ENCODE data around the gene PRPF19.

Gene PRPF19

DNA sequence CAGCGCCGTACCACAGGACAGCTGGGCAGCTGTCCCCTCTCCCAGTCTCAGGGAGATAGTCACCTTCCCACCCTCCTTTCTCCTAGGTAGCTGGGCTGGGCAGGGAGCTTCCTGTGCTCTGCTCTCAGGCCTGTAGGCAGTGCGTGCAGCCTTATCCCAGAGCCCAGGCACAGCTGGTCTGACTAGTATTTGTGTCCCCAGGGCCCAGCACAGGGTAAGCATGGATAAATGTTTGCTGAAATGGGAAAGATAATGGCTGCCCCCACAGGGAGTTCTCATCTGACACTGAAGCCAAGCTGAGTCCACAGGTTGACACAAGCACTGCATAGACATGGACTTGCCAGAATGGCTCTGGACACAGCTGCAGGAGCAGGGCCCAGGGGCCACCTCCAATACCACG lies 35.8 kb upstream of the PRPF19 start:
- Histone ChIP-seq H3K9ac (ENCODE audit: low read length) (no peak overlapping the region), H3K4me3 (ENCODE audit: low read length) (no peak overlapping the region), H3K4me1 (ENCODE audit: control insufficient read depth, low read depth, low read length) (no peaks in the 10 kb centered on the region), H2BK15ac (replicated peaks; ENCODE audit: low read depth) (no peak overlapping the region), H3K79me1 (ENCODE audit: low read length) (no peaks in the 10 kb centered on the region), H3K23ac (ENCODE audit: low read length) (no peak overlapping the region), H3K4me2 (ENCODE audit: low read length) (no peak overlapping the region), H2BK120ac (ENCODE audit: low read depth, low read length) (no peak overlapping the region), H3K18ac (ENCODE audit: low read length) (no peak overlapping the region), H3K27ac (ENCODE audit: low read depth, low read length) (no peak overlapping the region), H4K5ac (ENCODE audit: low read length) (no peak overlapping the region), H3K36me3 (ENCODE audit: control insufficient read depth, insufficient read depth, low read length) (no peaks in the 10 kb centered on the region), H3K27me3 (ENCODE audit: insufficient read depth, low read length, poor library complexity) (no peaks in the 10 kb centered on the region), H3K79me2 (ENCODE audit: control insufficient read depth, insufficient read depth, low read length) (no peaks in the 10 kb centered on the region), H4K8ac (ENCODE audit: low read depth, low read length) (no peak overlapping the region), H3K4ac (ENCODE audit: low read depth, low read length) (no peak overlapping the region), H2AK5ac (ENCODE audit: low read length) (no peak overlapping the region), H2BK5ac (ENCODE audit: low read length) (no peak overlapping the region), H3K56ac (ENCODE audit: low read length) (no peak overlapping the region)
- no CpG with 5 or more reads among the region's 4 CpGs for WGBS (ENCODE audit: extremely low coverage, insufficient coverage, low lambda C conversion rate)
- no peak for DNase-seq

DNA sequence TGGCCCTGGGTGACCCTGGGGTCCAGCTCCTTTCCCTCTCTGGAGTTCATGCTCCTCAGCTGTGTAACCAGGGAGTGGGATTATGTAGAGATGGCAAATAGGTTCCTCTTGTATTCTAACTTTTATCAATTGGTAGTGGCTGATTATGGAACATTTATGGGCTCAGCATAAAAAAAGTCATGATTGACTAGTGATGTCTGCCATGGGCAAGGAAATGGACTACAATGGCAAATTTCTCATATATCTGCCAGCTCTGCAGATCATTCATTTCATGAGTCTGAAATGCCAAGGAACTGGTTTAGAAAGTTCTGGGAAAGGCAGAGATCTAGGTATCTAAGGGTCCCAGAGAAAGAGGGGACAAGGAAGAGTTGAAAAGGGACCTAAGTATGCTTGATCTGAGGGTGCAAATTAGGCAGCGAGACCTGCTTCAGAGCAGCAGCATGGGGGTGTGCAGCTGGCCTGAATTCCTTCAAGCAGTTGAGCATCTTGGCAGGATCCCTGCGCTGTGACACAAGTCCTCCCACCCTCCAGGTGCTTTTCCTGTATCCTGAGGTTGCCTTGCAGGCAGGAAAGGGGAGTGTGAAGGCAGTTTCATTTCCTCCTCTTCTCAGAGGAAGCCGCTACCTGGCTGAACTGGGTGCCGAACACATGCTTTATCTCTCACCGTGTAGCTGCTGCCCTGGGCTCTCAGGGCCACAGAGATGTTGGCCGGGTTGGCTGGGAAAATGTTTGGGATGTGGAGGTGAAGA lies 35.2 kb upstream of the PRPF19 start:
- Histone ChIP-seq H3K79me1 (ENCODE audit: low read length) (no peaks in the 10 kb centered on the region), H3K4me1 (ENCODE audit: control insufficient read depth, low read depth, low read length) (no peaks in the 10 kb centered on the region), H3K4me3 (ENCODE audit: low read length) (no peak overlapping the region), H3K4me2 (ENCODE audit: low read length) (no peak overlapping the region), H3K4ac (ENCODE audit: low read depth, low read length) (no peak overlapping the region), H4K8ac (ENCODE audit: low read depth, low read length) (no peak overlapping the region), H3K56ac (ENCODE audit: low read length) (no peak overlapping the region), H3K9ac (ENCODE audit: low read length) (no peak overlapping the region), H3K36me3 (ENCODE audit: control insufficient read depth, insufficient read depth, low read length) (no peaks in the 10 kb centered on the region), H2BK120ac (ENCODE audit: low read depth, low read length) (no peak overlapping the region), H3K27me3 (ENCODE audit: insufficient read depth, low read length, poor library complexity) (no peaks in the 10 kb centered on the region), H4K5ac (ENCODE audit: low read length) (no peak overlapping the region), H2BK5ac (ENCODE audit: low read length) (no peak overlapping the region), H3K23ac (ENCODE audit: low read length) (no peak overlapping the region), H2BK15ac (replicated peaks; ENCODE audit: low read depth) (no peak overlapping the region), H3K27ac (ENCODE audit: low read depth, low read length) (no peak overlapping the region), H3K18ac (ENCODE audit: low read length) (no peak overlapping the region), H2AK5ac (ENCODE audit: low read length) (no peak overlapping the region), H3K79me2 (ENCODE audit: control insufficient read depth, insufficient read depth, low read length) (no peaks in the 10 kb centered on the region)
- DNase-seq: no peak
- WGBS (ENCODE audit: extremely low coverage, insufficient coverage, low lambda C conversion rate): no CpG with 5 or more reads among the region's 6 CpGs

DNA sequence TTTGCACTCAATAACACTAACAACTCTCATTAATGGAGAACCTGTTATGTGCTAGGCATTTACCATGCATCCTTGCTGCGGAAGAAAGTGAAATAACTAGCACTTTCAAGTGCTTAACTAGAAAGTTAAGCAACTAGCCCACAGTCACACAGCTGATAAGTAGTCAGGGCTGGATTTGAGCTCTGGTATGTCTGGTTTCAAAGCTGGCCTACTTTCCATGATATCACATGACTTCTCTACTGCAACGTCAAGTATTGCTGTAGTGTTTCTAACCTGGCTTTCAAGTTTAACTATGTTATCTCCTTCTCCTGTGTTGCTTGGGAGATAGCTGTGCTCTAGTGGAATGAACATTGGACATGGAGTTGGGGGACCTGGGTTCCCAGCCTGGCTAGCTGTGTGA lies 33.5 kb upstream of the PRPF19 start:
- Histone ChIP-seq H3K23ac (ENCODE audit: low read length) (no peak overlapping the region), H4K8ac (ENCODE audit: low read depth, low read length) (no peak overlapping the region), H3K4me1 (ENCODE audit: control insufficient read depth, low read depth, low read length) (no peaks in the 10 kb centered on the region), H3K79me2 (ENCODE audit: control insufficient read depth, insufficient read depth, low read length) (no peaks in the 10 kb centered on the region), H2BK5ac (ENCODE audit: low read length) (no peak overlapping the region), H3K36me3 (ENCODE audit: control insufficient read depth, insufficient read depth, low read length) (no peaks in the 10 kb centered on the region), H3K4ac (ENCODE audit: low read depth, low read length) (no peak overlapping the region), H3K27ac (ENCODE audit: low read depth, low read length) (no peak overlapping the region), H2AK5ac (ENCODE audit: low read length) (no peak overlapping the region), H3K27me3 (ENCODE audit: insufficient read depth, low read length, poor library complexity) (no peaks in the 10 kb centered on the region), H3K79me1 (ENCODE audit: low read length) (no peaks in the 10 kb centered on the region), H2BK120ac (ENCODE audit: low read depth, low read length) (no peak overlapping the region), H3K4me3 (ENCODE audit: low read length) (no peak overlapping the region), H3K4me2 (ENCODE audit: low read length) (no peak overlapping the region), H2BK15ac (replicated peaks; ENCODE audit: low read depth) (no peak overlapping the region), H3K9ac (ENCODE audit: low read length) (no peak overlapping the region), H3K56ac (ENCODE audit: low read length) (no peak overlapping the region), H3K18ac (ENCODE audit: low read length) (no peak overlapping the region), H4K5ac (ENCODE audit: low read length) (no peak overlapping the region)
- WGBS (ENCODE audit: extremely low coverage, insufficient coverage, low lambda C conversion rate): no CpG with 5 or more reads among the region's 2 CpGs
- no peak for DNase-seq

DNA sequence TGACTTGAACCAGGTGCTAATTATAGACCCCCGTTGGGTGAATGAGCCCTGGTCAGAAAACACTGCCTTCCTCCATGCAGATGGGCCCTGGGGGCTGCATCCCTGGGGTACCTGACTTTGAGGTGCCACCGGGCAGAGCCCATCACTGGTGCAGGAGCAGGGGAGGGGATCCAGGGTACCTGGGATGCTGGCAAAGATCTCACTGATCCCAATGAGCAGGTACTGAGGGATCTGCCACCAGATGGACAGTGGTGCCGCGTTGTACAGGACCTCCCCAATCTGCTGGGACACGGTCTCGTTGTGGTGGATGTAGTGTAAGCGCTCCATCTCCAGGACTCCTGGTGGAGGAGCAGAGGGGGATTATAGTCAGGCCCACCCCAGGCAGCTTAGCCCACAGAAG lies 32.9 kb upstream of the PRPF19 start:
- Histone ChIP-seq H3K4ac (ENCODE audit: low read depth, low read length) (no peak overlapping the region), H4K8ac (ENCODE audit: low read depth, low read length) (no peak overlapping the region), H3K79me1 (ENCODE audit: low read length) (no peaks in the 10 kb centered on the region), H3K4me3 (ENCODE audit: low read length) (no peak overlapping the region), H2BK5ac (ENCODE audit: low read length) (no peak overlapping the region), H3K56ac (ENCODE audit: low read length) (no peak overlapping the region), H2BK120ac (ENCODE audit: low read depth, low read length) (no peak overlapping the region), H3K18ac (ENCODE audit: low read length) (no peak overlapping the region), H3K36me3 (ENCODE audit: control insufficient read depth, insufficient read depth, low read length) (no peaks in the 10 kb centered on the region), H2BK15ac (replicated peaks; ENCODE audit: low read depth) (no peak overlapping the region), H3K23ac (ENCODE audit: low read length) (no peak overlapping the region), H3K4me1 (ENCODE audit: control insufficient read depth, low read depth, low read length) (no peaks in the 10 kb centered on the region), H3K79me2 (ENCODE audit: control insufficient read depth, insufficient read depth, low read length) (no peaks in the 10 kb centered on the region), H3K27me3 (ENCODE audit: insufficient read depth, low read length, poor library complexity) (no peaks in the 10 kb centered on the region), H3K4me2 (ENCODE audit: low read length) (no peak overlapping the region), H3K27ac (ENCODE audit: low read depth, low read length) (no peak overlapping the region), H3K9ac (ENCODE audit: low read length) (no peak overlapping the region), H4K5ac (ENCODE audit: low read length) (no peak overlapping the region), H2AK5ac (ENCODE audit: low read length) (no peak overlapping the region)
- WGBS (ENCODE audit: extremely low coverage, insufficient coverage, low lambda C conversion rate): no CpG with 5 or more reads among the region's 7 CpGs
- DNase-seq: no peak

DNA sequence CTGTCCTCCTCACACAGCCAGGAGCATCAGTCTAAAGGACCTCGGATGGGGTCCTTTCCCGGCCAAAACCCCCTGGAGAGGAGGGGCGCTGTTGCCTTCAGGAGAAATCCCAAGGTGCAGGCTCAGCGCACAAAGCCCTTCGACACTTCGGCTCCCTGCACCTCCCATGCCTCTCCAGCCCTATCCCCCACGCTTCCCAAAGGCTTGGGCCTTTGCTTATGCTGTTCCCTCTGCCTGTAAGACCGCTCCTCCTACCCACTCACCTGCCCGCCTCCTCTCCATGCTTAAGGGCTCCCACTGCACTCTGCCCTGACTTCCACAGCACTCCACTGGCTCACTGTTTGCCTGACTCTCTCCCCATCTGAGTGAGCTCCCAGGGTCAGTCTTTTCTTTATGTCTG lies 32.1 kb upstream of the PRPF19 start:
- no peak overlapping the region for H3K4me2 ChIP-seq (ENCODE audit: low read length)
- no peak overlapping the region for H3K9ac ChIP-seq (ENCODE audit: low read length)
- no peak overlapping the region for H2BK120ac ChIP-seq (ENCODE audit: low read depth, low read length)
- no peaks in the 10 kb centered on the region for H3K79me1 ChIP-seq (ENCODE audit: low read length)
- H3K27me3 ChIP-seq (ENCODE audit: insufficient read depth, low read length, poor library complexity): no peaks in the 10 kb centered on the region
- no peak overlapping the region for H2AK5ac ChIP-seq (ENCODE audit: low read length)
- no peak overlapping the region for H3K4ac ChIP-seq (ENCODE audit: low read depth, low read length)
- no peak for DNase-seq
- H3K56ac ChIP-seq (ENCODE audit: low read length): no peak overlapping the region
- no peak overlapping the region for H4K8ac ChIP-seq (ENCODE audit: low read depth, low read length)
- no peak overlapping the region for H3K4me3 ChIP-seq (ENCODE audit: low read length)
- H2BK5ac ChIP-seq (ENCODE audit: low read length): no peak overlapping the region
- H3K18ac ChIP-seq (ENCODE audit: low read length): no peak overlapping the region
- H3K23ac ChIP-seq (ENCODE audit: low read length): no peak overlapping the region
- no CpG with 5 or more reads among the region's 9 CpGs for WGBS (ENCODE audit: extremely low coverage, insufficient coverage, low lambda C conversion rate)
- H3K27ac ChIP-seq (ENCODE audit: low read depth, low read length): no peak overlapping the region
- no peaks in the 10 kb centered on the region for H3K79me2 ChIP-seq (ENCODE audit: control insufficient read depth, insufficient read depth, low read length)
- no peak overlapping the region for H4K5ac ChIP-seq (ENCODE audit: low read length)
- no peak overlapping the region for H2BK15ac ChIP-seq (replicated peaks; ENCODE audit: low read depth)
- H3K36me3 ChIP-seq (ENCODE audit: control insufficient read depth, insufficient read depth, low read length): no peaks in the 10 kb centered on the region
- no peaks in the 10 kb centered on the region for H3K4me1 ChIP-seq (ENCODE audit: control insufficient read depth, low read depth, low read length)

DNA sequence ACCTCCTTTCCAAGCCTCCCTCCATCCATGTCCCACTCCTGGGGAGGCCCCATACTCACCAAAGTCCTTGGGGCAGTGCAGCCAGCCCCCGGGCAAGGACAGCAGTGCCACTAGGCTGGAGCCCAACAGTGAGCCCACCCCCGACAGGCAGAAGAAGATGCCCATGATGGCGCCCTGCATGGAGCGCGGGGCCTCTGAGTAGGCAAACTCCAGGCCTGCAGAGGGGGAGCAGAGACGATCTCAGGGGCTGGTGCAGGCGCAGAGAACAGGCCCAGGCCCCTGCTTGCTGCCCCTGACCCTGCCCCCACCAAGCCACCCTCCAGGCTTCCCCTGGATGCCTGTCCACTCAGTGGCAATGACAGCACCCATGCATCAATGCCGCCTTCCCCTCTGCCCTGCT lies 31.4 kb upstream of the PRPF19 start:
- H2BK5ac ChIP-seq (ENCODE audit: low read length): no peak overlapping the region

More for the DNA sequence above, 31.4 kb upstream of the PRPF19 start:
- Histone ChIP-seq H3K9ac (ENCODE audit: low read length) (no peak overlapping the region), H3K79me2 (ENCODE audit: control insufficient read depth, insufficient read depth, low read length) (no peaks in the 10 kb centered on the region), H3K4me2 (ENCODE audit: low read length) (no peak overlapping the region), H3K36me3 (ENCODE audit: control insufficient read depth, insufficient read depth, low read length) (no peaks in the 10 kb centered on the region), H3K27me3 (ENCODE audit: insufficient read depth, low read length, poor library complexity) (no peaks in the 10 kb centered on the region), H4K5ac (ENCODE audit: low read length) (no peak overlapping the region), H3K4me3 (ENCODE audit: low read length) (no peak overlapping the region), H3K27ac (ENCODE audit: low read depth, low read length) (no peak overlapping the region), H2AK5ac (ENCODE audit: low read length) (no peak overlapping the region), H3K79me1 (ENCODE audit: low read length) (no peaks in the 10 kb centered on the region), H3K4ac (ENCODE audit: low read depth, low read length) (no peak overlapping the region), H2BK15ac (replicated peaks; ENCODE audit: low read depth) (no peak overlapping the region), H3K23ac (ENCODE audit: low read length) (no peak overlapping the region), H3K18ac (ENCODE audit: low read length) (no peak overlapping the region), H3K4me1 (ENCODE audit: control insufficient read depth, low read depth, low read length) (no peaks in the 10 kb centered on the region), H4K8ac (ENCODE audit: low read depth, low read length) (no peak overlapping the region), H2BK120ac (ENCODE audit: low read depth, low read length) (no peak overlapping the region), H3K56ac (ENCODE audit: low read length) (no peak overlapping the region)
- no peak for DNase-seq
- WGBS (ENCODE audit: extremely low coverage, insufficient coverage, low lambda C conversion rate): no CpG with 5 or more reads among the region's 8 CpGs
